HG03565 (cell line): ENCODE results near the gene PRODH.
"Not testable (repeated sequence)": the region's sequence is repeated elsewhere in the genome, so short reads cannot be mapped to it uniquely, and the experiment has no call there.

Experiments used
- ATAC-seq: cut with Tn5 transposase; IDR thresholded peaks from one replicate; pipeline ENCODE4 v1.9.1; 2021; ENCODE audit warnings: mild to moderate bottlenecking, moderate library complexity; ENCODE audit not compliant: unreplicated experiment

Gene PRODH

DNA sequence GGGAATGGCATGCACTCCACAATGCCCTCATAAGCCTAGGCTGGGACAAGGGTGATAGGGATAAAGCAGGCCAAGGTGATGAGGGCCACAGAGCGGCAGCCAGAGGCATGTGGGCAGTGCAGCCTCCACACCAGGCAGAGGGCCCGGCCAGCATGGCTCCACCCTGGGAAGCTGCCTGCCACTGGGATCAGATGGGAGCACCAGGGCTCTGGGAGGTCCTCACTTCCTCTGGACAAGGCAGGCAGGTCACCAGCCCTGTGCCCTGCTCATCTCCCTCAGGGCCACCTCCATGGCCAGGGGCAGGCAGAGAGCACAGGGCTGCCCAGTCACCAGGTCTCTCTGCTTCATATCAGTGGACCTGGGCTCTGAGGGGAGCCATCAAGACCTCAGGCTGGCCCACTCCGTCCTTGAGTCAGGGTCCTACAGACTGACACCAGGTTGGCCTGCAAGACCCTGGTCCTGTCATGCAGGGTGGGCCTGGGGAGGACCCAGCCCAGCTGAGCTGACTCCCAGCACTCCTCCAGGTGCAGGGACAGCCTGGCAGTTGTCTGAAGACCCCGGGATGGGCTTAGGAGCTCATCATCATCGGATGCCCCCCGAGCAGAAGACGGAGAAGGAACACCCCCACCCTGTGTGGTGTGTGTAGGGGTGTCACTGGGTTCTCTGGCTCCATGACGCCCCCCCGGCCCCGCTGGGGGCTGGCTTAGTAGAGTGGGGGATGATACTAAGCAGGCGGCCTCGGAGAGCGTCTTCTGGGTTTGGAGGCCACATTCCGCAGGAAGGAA lies 33.3 kb upstream of the PRODH start:
- ATAC-seq: not testable (repeated sequence)

DNA sequence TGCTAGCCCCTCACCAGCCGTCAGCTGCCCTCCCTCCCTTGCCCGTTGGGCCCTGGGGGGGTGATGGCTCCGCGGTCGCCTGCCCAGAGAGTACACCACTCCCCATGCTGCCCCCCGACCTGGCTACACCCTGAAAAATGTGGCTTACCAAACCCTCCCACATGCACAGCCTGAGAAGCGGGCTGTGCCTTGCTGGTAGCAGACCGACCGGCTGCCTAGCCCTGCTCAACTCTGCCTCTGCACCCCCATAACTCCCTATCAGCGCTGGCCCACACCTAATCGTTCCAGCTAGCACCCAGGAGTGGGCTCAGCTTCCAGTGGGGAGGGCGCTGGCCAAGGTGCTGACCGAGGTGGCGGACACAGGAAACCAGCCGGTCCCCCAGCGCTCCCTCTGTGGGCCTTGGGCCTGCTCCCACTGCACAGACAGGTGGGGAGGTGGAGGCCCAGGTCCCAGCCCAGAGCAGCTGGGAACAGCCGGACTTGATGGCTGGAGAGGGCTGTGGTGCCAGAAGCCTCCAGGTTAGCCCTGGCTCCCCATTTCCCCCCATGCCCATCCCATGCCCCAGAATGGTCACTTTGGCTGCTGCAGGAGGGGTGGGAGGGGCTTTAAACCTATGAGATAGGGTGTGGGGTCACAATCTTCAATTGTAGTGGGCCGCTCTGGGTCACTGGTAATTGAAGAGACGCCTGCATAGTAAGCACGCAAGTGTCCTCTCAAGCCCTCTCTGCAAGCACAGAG lies 32.1 kb upstream of the PRODH start:
- no peak for ATAC-seq

DNA sequence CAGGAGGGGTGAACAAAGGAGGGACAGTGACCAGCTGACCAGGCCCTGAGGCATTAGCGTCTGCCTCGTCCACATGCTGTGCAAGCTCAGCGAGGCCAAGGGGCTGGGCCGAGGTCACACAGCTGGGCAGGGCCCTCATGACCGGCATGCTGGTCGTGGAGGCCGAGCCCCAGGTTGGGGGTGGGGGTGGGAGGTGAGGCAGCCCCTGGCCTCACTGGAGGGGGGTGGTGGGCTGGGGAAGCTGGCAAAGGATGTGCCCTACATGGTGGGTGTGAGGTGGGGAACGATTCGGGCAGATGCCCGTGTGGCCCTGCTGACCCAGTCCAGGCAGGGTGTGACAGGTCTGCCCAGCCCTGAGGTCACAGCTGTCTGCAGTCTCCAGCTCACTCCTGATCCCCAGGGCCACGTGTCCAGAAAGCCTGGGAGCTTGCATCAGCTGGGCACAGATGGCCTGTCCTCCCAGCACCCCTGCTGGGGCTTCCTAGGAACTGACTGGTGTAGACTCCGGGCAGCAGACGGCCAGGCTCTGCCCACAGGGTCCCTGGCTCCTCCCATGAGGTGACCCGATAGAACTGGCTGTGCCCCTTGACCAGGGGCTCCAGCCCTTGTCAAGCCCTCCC lies 31.4 kb upstream of the PRODH start:
- not testable (repeated sequence) for ATAC-seq

DNA sequence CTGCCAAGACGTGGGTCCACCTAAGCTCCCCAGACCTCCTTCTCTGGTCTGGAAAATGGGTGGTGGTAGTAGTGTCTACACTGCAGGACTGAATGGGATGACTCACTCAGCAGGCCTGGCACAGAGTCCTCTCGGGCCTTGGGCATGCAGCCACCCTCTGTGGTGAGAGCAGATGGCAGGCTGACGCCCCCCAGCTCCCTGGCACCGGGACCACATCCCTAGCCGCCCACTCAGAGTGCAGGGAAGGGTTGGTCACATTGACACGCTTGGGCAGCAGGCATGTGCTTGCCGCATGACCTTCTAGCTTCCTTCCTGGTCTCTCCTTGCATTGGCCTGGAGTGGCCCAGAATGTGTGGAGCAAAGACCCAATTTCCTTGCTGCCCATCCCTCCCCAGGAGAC lies 30.7 kb upstream of the PRODH start:
- ATAC-seq: no peak

DNA sequence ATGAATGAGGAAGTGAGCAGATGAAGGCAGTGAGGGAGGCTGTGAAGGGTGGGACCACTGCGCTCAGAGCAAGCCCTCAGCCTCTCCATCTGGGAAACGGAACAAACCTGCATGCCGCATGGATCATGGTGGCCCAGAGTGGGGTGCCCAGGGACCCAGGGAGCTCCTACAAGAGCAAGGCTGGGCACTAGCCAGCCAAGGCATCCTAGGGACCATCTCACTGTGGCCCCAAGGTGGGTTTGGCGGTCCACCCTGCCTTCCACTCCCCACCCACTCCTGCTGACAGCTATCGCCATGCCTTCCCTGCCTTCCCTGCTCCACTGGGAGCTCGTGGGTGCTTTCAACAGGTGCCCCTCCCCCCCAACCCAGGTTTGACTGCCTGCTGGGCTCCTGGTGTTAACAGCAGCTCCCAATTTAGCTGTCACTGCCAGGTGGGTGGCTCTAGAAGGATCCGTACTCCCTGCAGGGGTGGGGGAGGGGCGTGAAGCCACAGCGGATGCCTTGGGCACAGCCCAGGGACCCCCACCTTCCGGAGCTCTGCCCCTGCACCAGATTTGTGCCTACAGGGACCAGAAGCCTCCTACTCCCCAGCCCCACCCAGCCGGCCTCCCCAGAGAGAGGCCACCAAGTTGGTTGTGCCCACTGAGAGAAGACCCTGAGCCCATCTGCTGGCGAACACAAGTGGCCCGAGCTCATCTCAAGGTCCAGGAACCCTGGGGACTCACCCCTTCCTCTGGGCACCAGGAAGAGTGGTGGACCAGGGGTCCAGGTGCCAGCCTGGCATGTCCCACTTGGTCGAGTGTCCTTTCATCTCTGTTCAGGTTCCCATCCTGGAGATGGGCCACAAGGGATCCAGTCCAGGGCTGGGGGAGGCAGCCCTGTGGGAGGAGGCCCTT lies 29.7 kb upstream of the PRODH start:
- ATAC-seq: no peak

DNA sequence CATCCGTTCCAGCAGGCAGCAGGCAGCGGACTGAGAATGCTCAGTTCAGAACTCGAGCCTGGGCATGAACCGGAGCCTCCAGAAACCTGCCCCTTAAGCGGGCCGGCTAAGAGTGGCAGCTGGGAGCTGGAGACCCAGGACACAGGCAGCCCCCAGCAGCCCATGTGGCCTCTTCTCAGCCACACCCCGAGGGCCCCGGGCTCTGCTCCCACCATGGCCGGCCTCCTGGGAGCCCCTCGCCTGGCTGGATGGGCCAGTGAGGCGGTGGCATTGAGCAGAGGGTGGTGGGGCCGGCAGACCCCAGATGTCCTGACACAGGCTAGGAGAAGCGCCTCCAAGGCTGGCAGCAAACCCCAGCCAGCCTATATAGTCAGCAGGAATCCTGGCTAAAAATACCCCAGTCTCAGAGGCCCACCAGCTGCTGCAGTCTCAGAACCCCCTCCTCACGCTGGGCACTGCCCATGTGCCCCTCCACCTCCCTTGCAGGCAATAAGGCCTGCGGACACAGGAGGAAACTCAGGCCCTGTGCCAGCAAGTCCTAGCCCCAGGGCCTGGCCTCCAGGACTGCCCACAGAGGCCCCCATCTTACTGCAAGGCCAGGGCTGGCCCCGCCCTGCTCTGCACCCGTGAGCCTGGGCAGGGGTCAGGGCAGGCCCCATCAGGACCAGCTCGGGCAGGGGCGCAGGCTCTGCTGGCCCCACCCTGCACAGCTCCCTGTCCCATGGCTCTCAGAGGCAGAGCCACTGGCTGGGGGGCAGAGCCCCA lies 28.6 kb upstream of the PRODH start:
- ATAC-seq: not testable (repeated sequence)

DNA sequence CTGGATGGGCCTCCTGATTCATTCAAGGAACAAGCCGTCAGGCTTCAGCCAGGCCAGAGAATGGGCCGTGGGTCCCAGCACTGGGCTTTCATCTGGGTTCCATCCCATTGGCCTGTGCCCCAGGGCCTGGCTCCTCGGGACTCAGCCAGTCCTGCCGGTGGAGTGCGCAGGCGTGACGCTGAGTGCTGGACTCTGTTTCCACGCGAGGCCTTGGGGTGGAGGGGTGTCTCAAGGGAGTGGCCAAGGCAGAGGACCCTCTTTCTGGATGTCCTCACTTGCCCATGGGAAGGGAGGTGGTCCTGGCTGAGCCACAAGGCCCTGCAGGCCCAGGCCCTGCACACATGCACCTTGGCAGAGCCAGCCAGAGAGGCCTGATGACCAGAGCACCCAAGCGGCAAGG lies 28.0 kb upstream of the PRODH start:
- not testable (repeated sequence) for ATAC-seq

DNA sequence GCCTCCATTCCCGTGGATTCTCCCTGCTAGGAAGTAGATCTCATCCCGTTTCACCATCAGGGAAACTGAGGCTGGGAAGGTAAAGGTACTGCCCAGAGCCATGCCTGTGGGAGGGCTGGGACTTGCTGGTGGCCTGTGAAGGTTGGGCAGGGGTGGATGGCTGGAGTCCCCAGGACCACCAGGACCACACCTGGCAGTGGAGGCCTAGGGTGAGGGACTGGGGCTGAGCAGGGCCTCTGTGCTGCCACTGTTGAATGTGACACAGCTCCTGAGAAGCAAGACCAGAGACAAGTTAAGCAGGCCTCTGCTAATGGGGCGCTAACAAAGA lies 26.2 kb upstream of the PRODH start:
- no peak for ATAC-seq

DNA sequence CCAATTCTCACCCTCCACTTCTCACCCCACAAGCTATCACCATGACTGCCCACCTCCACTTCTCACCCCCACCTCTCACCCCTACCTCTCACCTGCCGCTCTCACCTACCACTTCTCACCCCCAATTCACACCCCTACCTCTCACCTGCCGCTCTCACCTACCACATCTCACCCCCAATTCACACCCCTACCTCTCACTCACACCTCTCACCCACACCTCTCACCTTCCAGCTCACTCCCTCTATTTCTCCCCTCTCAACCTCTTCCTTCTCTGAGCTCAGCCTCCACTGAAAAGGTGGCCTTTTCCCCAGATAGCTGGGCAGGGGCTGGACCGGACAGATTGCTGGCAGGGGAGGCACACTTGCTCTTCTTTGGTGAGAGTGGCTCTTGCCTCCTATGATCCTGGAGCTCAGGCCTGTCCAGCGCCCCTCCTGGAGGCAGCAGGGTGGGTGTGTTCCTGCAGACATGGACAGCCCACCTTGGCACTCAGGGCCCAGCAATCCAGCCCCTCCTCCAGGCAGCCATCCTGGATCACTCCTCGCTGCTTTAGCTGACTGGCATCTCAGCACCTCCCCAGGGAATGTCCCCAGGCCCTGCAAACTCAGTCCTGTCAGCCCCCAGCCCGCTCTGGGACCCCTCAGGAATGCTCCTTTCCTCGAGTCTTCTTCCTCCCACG lies 25.7 kb upstream of the PRODH start:
- not testable (repeated sequence) for ATAC-seq

DNA sequence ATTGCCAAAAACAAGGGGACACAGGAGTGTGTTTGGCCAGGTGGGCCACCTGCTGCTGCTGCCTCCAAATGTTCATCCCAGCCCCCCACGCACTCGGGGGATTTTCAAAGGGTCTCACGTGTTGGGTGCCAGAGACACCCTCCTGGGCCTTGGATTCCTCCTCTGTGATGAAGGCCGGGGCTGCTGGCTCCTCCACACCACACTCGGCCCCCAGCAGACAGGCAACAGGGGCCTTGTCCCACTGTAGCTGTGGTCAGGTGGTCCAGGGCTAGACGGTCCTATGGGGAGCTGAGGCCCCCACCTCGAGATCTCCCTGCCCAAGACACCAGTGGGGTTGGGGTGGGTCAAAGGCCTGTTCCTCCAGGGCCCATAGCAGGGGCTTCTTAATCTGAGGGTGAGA lies 25.1 kb upstream of the PRODH start:
- not testable (repeated sequence) for ATAC-seq

DNA sequence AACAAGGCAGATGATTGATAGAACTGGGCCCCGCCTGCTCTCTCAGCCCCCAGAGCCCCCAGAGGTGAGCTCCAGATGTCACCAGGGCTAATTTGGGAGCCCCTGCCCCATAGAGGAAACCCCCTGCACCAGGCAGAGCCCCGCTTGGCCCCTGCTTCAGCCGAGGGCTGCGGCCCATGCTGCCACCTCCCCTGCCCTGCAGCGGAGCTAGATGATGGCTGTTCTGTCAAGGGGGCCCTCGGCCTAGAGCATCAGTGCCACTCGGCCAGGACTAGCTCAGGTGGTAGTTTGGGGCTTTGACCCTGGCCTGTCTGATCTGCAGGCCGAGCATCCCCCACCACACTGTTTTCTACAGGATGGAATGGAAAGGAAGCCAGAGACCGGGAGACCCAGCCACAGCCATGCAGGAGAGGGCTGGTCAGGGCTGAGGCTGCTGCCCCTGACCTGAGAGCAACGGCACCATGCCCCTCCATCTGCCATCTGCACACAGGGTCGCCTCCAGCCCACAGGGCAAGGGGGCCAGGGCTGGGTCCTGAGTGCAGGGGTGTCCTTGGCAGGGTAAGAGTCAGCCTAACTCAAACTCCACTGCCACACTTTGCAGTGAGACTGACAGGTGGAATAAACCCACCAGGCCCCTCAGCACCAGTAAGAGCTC lies 24.2 kb upstream of the PRODH start:
- ATAC-seq: not testable (repeated sequence)

DNA sequence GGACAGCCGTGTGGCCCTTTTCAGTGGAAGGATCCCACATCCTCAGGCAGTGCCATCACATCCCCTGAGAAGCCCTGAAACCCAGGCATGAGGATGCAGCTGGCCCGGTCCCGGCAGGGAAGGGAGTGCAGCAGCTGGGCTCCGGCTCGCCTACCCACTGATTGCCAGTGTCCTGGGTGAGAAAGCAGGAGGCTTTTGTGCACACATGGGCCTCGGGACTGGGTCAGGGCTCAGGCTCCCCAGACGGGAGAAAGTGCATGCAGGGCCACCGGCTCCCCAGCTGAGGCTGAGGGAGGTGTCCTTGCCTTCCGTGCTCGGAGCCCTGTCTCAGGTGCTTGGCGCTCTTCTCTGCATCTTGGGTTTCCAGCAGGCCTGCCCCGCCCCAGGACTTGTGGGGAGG lies 23.6 kb upstream of the PRODH start:
- not testable (repeated sequence) for ATAC-seq

DNA sequence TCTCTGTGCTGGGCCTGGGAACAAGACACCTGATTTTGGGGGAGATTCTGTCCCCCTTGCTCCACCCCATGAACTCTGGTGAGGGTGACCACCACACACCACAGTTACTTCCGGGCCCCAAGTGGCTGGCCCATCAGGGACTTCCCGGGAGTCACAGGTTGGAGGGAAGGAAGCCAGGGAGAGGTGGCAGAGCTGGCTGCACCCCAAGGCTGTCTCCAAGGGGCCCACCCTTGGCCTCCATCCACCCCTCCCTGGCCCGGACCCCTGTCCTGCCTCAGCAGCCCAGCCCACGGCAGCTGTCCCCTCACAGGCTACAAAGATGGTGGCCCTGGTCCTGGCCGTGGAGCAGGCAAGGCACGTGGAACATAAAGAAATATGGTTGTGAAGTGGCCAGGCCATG lies 23.2 kb upstream of the PRODH start:
- not testable (repeated sequence) for ATAC-seq

DNA sequence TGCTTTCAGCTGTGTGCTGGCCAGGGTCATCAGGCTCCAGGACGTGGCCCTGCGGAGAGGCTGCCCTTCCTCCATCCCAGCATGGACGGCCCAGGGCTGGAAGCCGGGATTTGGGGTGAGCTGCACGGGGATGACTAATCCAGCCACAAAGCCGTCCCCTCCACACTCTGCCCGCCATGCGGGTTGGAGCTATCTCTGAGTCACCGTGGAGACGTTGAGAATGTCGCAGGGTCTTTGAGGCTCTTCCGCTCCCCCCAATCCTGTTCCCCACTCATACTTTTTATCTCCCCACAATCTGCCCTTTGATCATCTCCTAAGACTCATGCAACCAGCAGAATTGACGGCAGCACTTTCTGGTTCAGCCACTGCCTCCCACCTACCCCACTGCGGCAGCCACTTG lies 22.6 kb upstream of the PRODH start:
- not testable (repeated sequence) for ATAC-seq

DNA sequence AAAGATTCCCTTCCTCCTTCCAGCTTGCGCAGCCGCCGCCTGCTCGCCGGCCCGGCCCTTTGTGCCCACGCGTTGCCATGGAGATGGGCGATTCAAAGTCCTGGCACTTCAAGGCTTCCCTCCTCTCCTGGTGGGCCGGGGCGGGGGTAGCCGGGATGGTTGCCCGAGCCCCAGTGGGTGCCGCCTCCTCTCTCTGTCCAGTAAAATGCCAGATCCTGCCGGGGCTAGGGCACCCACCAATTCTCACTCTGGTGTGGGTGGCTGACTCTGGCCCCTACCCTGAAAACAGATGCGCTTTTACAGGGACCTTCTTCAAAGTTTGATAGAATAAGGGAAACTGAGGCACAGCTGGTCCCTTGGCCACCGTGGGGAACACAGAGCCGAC lies 22.2 kb upstream of the PRODH start:
- ATAC-seq: not testable (repeated sequence)

DNA sequence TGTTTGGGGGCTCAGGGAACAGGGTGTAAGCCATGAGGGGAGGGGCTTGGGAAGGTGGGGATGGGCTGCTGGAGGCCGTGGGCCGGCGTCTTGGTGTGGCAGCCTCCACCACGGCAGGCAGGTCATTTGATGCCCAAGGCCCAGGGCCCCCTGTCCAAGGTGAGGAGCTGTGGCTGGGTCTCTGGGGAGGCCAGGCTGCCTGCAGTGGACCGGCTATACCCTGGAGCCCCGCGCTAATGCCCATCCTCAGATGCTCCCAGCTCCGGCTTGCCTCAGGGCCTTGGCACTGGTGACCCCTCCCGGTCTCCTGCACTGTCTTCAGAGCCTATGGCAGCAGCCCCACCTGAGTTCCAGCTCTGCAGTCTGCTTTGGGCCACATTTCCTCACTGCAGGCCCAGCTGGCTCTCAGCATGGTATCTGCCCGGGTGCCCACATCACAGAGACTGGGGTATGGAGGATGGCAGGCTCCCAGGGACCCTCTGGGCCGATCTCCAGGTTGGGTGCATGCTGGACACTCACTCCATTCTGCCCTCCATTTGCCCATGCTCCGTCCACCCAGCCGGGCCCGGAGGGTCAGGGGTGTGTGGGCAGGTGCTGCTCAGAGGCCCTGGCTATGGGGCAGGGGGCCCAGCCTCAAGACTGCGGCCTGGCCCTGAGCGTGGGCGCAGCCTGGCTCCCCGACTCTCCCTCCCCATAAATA lies 21.7 kb upstream of the PRODH start:
- ATAC-seq: not testable (repeated sequence)

DNA sequence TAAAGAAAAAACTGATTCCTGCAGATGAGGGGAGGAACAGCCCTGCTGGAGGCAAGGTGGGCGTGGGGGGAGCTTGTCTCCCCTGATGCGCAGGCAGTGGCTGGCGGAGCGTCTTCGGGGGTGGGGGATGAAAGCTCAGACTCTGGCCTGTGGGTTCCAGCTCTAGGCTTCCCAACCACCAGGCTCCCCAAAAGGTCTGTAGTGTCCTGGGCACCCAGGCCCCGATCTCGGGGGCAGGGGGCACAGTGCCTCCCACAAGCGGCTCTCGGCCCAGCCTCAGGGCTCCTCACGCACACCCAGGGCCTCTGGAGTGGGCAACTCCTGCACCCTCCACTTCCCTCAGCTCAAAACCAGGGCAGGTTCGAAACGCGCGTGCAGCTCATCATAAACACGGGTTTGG lies 20.9 kb upstream of the PRODH start:
- not testable (repeated sequence) for ATAC-seq

DNA sequence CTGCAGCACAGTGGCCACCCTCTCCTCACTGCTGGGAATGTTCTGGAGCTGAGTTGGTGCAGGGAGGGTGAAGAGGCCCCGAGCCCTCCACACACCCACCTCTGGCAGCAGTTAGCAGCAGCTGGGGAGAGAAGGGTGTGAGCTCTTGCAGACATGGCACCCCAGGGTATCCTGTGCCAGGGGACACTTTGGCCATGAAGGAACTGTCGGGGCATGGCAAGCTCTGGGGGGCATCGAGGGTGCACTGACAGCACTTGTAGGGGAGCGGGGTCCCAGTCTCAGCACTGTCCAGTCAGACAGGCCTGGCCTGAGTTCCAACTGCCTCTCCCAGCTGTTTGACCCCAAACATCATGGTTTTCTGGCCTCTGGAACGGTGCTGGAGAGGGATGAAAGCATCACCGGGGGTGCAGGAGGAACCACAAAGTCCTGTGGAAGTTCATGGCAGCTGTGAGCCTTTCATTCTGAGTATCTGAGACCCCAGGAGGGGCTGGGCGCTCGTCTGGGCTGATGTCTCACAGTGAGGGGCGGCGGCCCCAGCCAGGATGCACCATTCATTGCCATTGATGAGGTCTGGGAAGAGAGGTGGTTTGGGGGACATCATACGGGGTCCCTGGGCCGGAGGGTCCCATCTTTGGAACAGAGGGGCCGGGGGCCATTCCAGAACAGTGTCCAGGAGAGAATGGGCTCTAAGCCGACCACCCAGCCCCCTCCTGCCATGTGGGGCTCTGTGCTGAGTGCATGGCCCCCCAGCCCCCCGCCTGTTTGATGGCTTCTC lies 20.2 kb upstream of the PRODH start:
- not testable (repeated sequence) for ATAC-seq
